GM06990 (cell line): Measurements from ENCODE around the gene JAG1.
A peak's percentile ranks its signal among the peaks of the same experiment; 100 is the strongest.

Experiments used
- DNase-seq: peaks from one replicate; pipeline ENCODE4 v3.0.0-alpha.2; 2011; ENCODE audit not compliant: insufficient read length; ENCODE audit errors: extremely low read depth
- H3K27me3 ChIP-seq: replicated peaks from 2 replicates; pipeline ENCODE4 v1.6.0; 2011; ENCODE audit warnings: low read length; ENCODE audit not compliant: control insufficient read depth, insufficient read depth
- H3K36me3 ChIP-seq: 2 replicates; pipeline ENCODE4 v1.5.1; 2011; ENCODE audit warnings: low read length; ENCODE audit not compliant: control insufficient read depth, insufficient read depth
- H3K4me3 ChIP-seq: replicated peaks from 2 replicates; pipeline ENCODE4 v1.5.1; 2011; ENCODE audit warnings: low read depth, mild to moderate bottlenecking, control low read depth, low read length
- TF ChIP-seq, protein P1 (sequence below): IDR thresholded peaks from 2 replicates; pipeline ENCODE4 v1.5.1; 2011; ENCODE audit warnings: low read length, control low read depth, mild to moderate bottlenecking, inconsistent platforms; ENCODE audit not compliant: insufficient read depth, poor library complexity, severe bottlenecking

The JAG1 gene

DNA sequence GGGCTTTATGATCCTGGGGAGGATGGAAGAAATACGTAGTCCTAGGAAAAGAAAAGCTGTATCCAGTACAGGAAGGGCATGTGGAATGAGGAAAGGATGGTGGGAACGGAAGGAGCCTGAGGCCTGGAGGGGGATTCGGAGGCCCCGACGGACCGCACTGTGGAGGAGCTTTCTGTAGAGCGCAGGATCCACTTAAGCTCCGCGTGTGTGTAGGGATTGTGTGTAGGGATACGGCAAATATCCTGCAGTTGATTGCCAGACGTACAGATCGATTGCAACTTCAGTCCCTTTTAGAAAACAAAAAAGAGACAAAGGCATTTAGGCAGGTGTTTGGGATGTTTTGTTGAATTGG is 32.6 kb upstream of the JAG1 start:
- H3K4me3 ChIP-seq, result no peak overlapping the region
- DNase-seq, result no peak
- no peaks in the 10 kb centered on the region for H3K36me3 ChIP-seq
- TF ChIP-seq, protein P1, sequence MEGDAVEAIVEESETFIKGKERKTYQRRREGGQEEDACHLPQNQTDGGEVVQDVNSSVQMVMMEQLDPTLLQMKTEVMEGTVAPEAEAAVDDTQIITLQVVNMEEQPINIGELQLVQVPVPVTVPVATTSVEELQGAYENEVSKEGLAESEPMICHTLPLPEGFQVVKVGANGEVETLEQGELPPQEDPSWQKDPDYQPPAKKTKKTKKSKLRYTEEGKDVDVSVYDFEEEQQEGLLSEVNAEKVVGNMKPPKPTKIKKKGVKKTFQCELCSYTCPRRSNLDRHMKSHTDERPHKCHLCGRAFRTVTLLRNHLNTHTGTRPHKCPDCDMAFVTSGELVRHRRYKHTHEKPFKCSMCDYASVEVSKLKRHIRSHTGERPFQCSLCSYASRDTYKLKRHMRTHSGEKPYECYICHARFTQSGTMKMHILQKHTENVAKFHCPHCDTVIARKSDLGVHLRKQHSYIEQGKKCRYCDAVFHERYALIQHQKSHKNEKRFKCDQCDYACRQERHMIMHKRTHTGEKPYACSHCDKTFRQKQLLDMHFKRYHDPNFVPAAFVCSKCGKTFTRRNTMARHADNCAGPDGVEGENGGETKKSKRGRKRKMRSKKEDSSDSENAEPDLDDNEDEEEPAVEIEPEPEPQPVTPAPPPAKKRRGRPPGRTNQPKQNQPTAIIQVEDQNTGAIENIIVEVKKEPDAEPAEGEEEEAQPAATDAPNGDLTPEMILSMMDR, result no peak
- H3K27me3 ChIP-seq, result no peaks in the 10 kb centered on the region

DNA sequence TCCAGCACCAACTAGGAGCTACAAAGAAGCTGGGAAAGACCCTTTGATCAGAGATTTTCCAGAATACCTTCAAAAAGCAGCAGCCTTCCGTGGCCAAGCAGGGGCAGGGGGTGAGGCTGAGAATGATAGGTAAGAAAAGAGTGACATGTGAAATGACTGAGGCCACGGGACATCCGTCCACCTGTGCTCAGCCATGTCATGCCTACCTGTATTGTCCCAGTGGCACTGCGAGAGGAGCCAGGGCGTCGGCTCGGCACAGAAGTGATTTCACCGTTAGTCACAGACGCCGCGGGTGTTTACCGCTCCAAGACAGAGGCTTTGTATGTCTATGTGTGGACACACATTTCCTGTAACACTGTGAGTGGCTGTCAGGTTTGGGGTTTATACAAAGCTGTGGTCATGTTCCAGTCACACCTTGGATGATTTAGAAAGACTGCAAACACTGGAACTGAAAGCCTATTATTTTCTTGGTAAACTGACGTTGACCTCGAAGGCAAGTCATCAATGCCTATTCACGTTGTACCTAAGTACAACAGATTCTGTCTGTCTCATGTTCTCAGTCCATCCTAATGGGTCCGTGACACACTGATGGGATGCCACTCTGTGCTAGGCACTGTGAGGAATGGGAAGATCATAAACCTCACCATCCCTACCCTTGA is 32.1 kb upstream of the JAG1 start:
- DNase-seq, result no peak
- H3K36me3 ChIP-seq, result no peaks in the 10 kb centered on the region
- H3K27me3 ChIP-seq, result no peaks in the 10 kb centered on the region
- no peak overlapping the region for H3K4me3 ChIP-seq
- TF ChIP-seq, protein P1, result no peak

DNA sequence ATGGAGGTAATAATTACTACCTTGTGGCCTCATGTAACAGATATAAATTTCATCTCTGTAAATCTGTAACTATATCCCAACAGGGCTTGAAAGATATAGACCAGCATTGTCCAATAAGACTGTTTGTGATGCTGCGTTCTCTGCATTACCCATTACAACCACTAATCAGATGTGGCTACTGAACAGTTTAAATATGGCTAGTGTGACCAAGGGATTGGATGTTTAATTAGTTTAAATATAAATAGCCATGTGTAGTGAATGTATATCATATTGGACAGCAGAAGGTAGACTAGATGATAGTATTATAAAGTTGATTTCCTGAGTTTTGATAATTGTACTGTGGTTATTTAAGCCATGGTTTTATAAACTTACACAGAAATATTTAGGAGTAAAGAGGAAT is 27.8 kb upstream of the JAG1 start:
- DNase-seq, result no peak
- TF ChIP-seq, protein P1, result no peak
- Histone ChIP-seq H3K36me3 (no peaks in the 10 kb centered on the region), H3K27me3 (no peaks in the 10 kb centered on the region), H3K4me3 (no peak overlapping the region)

DNA sequence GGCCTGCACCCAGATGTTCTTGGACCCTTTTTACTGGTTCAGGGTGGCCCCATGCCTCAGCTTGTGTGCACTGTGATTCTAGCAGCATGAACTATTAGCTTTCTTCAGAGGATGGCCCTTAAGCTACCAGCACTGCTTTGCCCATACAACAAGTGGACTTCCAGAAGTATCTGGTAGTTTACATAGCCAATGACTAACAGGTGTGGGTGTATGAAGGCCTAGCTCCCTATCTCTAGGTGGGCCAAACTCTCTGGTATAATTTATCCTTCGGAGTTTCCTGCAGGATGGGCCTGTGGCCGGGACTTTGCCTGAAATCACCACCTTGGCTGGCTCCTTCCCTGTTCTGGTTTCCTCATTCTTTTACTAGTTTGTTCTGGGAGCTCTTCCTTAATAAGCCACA is 26.1 kb upstream of the JAG1 start:
- DNase-seq, result no peak
- no peaks in the 10 kb centered on the region for H3K27me3 ChIP-seq
- H3K4me3 ChIP-seq, result no peak overlapping the region
- TF ChIP-seq, protein P1, result no peak
- no peaks in the 10 kb centered on the region for H3K36me3 ChIP-seq

DNA sequence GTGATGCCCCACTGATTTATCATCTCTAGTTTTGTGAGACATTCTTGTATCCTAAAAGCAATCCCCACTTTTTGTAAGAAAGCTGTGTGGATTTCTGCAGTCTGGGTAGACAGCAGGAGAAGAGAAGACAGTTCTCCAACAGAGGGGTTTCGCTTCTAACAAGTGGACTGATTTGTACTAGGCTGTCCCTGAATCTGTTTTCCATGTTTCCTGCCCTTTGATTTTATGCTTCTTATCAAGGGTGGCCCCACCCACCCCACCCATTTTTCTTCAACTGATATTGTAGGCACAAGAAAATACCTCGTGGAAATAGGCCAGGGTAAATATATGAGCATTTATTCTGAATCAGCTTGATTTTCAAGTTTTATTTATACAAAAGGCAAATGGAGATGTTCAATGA is 25.7 kb upstream of the JAG1 start:
- TF ChIP-seq, protein P1, result no peak
- Histone ChIP-seq H3K27me3 (no peaks in the 10 kb centered on the region), H3K36me3 (no peaks in the 10 kb centered on the region), H3K4me3 (no peak overlapping the region)
- DNase-seq, result no peak

DNA sequence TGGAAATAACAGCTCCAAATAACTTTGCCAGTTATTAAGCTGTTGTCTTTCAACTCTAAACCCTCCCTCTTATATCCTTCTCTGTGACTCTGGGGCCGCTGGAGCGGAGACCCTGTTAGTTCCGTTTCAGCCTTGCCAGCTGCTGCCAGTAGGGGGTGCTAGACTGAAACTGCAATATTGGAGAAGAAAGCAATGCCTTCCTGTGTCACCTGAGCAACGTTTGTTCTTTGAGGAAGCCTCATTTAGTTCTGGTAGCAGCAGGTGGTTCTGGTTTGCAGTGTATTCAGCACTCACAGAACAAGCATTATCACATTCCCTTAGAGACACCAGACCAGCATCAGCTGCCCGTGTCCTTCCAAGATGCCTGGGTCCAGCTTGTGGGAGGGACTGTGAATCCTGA is 22.9 kb upstream of the JAG1 start:
- peak; percentile 7 for DNase-seq
- no peaks in the 10 kb centered on the region for H3K36me3 ChIP-seq
- TF ChIP-seq, protein P1, result peak; percentile 81

More for the DNA sequence above, 22.9 kb upstream of the JAG1 start:
- no peak overlapping the region for H3K4me3 ChIP-seq
- H3K27me3 ChIP-seq, result no peaks in the 10 kb centered on the region
